ENCODE measurements around the gene DHX38.
A peak's percentile ranks its signal among the peaks of the same experiment; 100 is the strongest.

DNA sequence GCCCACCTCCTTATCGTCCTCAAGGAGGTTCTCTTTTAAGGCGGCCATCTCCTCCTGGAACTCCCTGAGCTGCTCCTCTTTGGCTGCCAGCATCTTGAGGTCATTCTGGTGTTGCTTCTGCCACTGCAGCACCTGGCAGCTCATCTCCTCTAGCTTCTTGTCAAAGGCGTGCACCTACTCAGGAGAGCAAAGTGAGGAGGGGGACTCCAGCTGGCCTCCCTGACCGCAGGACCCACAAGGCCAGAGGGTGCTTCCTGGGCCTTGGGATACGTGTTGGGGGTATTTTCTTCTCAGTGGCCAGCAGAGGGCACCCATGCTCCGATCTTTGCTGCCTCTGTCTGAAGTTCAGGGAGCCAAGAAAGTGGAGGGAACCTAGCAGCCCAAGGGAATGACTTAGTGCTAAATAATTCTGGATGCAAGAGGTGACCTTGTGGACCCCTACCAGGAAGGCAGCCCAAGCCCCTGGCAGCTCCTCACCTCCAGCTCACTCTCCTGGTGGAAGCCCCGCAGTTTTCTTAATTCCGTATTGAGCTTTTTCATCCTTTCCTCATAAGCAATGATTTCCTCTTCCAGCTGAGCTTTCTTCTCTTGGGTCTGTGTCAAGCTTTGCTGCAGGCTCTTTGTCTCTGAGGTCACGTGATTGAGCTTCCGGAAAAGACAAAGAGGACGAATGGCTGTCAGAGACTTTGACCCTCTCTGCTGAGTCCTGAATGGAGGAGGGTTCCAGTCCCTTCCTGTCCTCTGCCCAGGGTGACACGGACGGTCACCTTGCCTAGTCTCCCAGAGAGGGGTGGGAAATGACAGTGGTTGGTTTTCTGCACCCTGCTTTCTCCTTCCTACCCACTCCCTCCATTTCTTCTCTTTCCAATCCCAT, 31.4 kb downstream of the DHX38 start:
- TF ChIP-seq TEAD4 (IDR thresholded peaks at IDR 0.05) (no peak), CEBPB (IDR thresholded peaks at IDR 0.05) (no peak), ZBTB7A (IDR thresholded peaks at IDR 0.05; ENCODE audit: low read depth) (no peak), TAF1 (IDR thresholded peaks at IDR 0.05; ENCODE audit: low read depth) (no peak), RAD21 (IDR thresholded peaks at IDR 0.05; ENCODE audit: low read depth) (peak; percentile 91), CREB1 (IDR thresholded peaks at IDR 0.05; ENCODE audit: low read depth) (no peak), EP300 (IDR thresholded peaks at IDR 0.05; ENCODE audit: borderline replicate concordance) (no peak), FOXM1 (IDR thresholded peaks at IDR 0.05; ENCODE audit: borderline replicate concordance, low read depth) (no peak)
- TF ChIP-seq, protein P1, sequence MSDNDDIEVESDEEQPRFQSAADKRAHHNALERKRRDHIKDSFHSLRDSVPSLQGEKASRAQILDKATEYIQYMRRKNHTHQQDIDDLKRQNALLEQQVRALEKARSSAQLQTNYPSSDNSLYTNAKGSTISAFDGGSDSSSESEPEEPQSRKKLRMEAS (IDR thresholded peaks at IDR 0.05) = no peak
- TF ChIP-seq, protein P2, sequence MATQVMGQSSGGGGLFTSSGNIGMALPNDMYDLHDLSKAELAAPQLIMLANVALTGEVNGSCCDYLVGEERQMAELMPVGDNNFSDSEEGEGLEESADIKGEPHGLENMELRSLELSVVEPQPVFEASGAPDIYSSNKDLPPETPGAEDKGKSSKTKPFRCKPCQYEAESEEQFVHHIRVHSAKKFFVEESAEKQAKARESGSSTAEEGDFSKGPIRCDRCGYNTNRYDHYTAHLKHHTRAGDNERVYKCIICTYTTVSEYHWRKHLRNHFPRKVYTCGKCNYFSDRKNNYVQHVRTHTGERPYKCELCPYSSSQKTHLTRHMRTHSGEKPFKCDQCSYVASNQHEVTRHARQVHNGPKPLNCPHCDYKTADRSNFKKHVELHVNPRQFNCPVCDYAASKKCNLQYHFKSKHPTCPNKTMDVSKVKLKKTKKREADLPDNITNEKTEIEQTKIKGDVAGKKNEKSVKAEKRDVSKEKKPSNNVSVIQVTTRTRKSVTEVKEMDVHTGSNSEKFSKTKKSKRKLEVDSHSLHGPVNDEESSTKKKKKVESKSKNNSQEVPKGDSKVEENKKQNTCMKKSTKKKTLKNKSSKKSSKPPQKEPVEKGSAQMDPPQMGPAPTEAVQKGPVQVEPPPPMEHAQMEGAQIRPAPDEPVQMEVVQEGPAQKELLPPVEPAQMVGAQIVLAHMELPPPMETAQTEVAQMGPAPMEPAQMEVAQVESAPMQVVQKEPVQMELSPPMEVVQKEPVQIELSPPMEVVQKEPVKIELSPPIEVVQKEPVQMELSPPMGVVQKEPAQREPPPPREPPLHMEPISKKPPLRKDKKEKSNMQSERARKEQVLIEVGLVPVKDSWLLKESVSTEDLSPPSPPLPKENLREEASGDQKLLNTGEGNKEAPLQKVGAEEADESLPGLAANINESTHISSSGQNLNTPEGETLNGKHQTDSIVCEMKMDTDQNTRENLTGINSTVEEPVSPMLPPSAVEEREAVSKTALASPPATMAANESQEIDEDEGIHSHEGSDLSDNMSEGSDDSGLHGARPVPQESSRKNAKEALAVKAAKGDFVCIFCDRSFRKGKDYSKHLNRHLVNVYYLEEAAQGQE (IDR thresholded peaks at IDR 0.05; ENCODE audit: low read depth) = no peak

Data from Ishikawa (cell line).